AG09309 (cell line): Measurements from ENCODE around the gene POLG.

Source experiments
- DNase-seq: peaks from one replicate; pipeline ENCODE4 v3.0.0-alpha.2; 2010; ENCODE audit warnings: low read depth
- H3K4me3 ChIP-seq: 2 replicates; pipeline ENCODE4 v1.5.1; 2011; ENCODE audit warnings: mild to moderate bottlenecking, low read depth, low read length, moderate library complexity; ENCODE audit not compliant: control insufficient read depth
- TF ChIP-seq, protein P1 (sequence below): IDR thresholded peaks from 2 replicates; pipeline ENCODE4 v1.5.1; 2011; ENCODE audit warnings: mild to moderate bottlenecking, low read depth, low read length, inconsistent platforms; ENCODE audit not compliant: insufficient read depth, control insufficient read depth; ENCODE audit errors: missing control alignments

Gene POLG

GRCh38 chr15:89325039-89325803 lies 9.4 kb downstream of the POLG start:
- TF ChIP-seq, protein P1, sequence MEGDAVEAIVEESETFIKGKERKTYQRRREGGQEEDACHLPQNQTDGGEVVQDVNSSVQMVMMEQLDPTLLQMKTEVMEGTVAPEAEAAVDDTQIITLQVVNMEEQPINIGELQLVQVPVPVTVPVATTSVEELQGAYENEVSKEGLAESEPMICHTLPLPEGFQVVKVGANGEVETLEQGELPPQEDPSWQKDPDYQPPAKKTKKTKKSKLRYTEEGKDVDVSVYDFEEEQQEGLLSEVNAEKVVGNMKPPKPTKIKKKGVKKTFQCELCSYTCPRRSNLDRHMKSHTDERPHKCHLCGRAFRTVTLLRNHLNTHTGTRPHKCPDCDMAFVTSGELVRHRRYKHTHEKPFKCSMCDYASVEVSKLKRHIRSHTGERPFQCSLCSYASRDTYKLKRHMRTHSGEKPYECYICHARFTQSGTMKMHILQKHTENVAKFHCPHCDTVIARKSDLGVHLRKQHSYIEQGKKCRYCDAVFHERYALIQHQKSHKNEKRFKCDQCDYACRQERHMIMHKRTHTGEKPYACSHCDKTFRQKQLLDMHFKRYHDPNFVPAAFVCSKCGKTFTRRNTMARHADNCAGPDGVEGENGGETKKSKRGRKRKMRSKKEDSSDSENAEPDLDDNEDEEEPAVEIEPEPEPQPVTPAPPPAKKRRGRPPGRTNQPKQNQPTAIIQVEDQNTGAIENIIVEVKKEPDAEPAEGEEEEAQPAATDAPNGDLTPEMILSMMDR, result no peak
- no peak for DNase-seq
- H3K4me3 ChIP-seq, result no peak overlapping the region

DNA sequence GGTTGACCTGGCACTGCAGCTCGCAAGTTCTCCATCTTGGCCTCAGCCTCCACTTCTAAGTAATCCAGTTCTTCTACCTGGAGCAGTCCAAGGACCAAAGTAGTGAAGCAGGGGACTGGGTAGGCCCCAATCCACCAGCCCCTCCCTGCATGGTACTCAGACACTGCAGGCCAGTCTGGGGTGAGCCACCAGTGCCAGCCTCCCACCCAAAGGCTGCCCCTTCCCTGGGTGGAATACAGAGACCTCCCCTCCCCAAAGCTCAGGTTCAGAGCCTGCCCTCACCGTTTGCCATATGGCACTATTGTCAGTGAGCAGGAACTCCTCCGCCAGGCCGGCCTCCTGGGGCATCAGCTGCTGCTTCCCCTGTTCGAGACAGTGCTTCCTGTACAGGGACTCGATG lies 10.8 kb downstream of the POLG start:
- no peak overlapping the region for H3K4me3 ChIP-seq
- no peak for DNase-seq
- TF ChIP-seq, protein P1, result no peak

- TF ChIP-seq, protein P1, result no peak
- H3K4me3 ChIP-seq, result no peak overlapping the region
- DNase-seq, result no peak
These were observed 11.8 kb downstream of the POLG start for GRCh38 chr15:89322822-89323221.

- TF ChIP-seq, protein P1, result no peak
- no peak for DNase-seq
- no peak overlapping the region for H3K4me3 ChIP-seq
These were observed 12.9 kb downstream of the POLG start for GRCh38 chr15:89321521-89322410.

- TF ChIP-seq, protein P1, result no peak
- DNase-seq, result no peak
- H3K4me3 ChIP-seq, result no peak overlapping the region
These were observed 14.4 kb downstream of the POLG start for GRCh38 chr15:89320200-89320599.

GRCh38 chr15:89319678-89320077 lies 14.9 kb downstream of the POLG start:
- TF ChIP-seq, protein P1, result no peak
- H3K4me3 ChIP-seq, result no peak overlapping the region
- DNase-seq, result no peak
